Coronary artery (tissue), 2 donors: Measurements from ENCODE around the gene ZNF567.

ENCODE experiments used
- DNase-seq: peaks from one replicate; pipeline ENCODE4 v3.0.0-alpha.2; 2017; ENCODE audit warnings: low spot score
- H3K27ac ChIP-seq, 2 donors: fragments of 200-600 bp; sonication (generic); one replicate each; pipeline ENCODE4 v1.5.1; 2016 to 2019
- H3K4me3 ChIP-seq: fragments of 200-600 bp; sonication (generic); 2 replicates; pipeline ENCODE4 v1.5.1; 2016; ENCODE audit warnings: mild to moderate bottlenecking, moderate library complexity
- TF ChIP-seq, protein P1 (sequence below): fragments of 200-600 bp; sonication (generic); IDR thresholded peaks from one replicate; pipeline ENCODE4 v1.5.1; 2019; ENCODE audit warnings: antibody characterized with exemption

The ZNF567 gene

DNA sequence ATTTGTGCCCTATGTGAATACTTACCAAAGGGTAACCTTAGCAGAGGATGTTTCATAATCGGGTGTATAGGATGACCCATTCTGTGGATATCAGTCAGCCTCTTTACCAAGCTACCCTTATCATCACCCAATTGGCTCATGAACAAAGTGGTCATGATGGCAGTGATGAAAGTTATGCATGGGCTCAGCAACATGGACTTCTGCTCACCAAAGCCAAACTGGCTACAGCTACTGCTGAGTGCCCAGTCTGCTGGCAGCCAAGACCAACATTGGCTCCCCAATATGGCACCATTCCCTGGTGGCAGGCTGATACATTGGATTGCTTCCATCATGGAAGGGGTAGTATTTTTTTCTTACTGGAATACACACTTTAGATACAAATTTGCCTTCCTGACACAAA, 15.0 kb upstream of the ZNF567 start:
- TF ChIP-seq, protein P1, sequence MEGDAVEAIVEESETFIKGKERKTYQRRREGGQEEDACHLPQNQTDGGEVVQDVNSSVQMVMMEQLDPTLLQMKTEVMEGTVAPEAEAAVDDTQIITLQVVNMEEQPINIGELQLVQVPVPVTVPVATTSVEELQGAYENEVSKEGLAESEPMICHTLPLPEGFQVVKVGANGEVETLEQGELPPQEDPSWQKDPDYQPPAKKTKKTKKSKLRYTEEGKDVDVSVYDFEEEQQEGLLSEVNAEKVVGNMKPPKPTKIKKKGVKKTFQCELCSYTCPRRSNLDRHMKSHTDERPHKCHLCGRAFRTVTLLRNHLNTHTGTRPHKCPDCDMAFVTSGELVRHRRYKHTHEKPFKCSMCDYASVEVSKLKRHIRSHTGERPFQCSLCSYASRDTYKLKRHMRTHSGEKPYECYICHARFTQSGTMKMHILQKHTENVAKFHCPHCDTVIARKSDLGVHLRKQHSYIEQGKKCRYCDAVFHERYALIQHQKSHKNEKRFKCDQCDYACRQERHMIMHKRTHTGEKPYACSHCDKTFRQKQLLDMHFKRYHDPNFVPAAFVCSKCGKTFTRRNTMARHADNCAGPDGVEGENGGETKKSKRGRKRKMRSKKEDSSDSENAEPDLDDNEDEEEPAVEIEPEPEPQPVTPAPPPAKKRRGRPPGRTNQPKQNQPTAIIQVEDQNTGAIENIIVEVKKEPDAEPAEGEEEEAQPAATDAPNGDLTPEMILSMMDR: no peak
- Histone ChIP-seq H3K4me3 (no peak overlapping the region), H3K27ac (no peak overlapping the region)
- no peak for DNase-seq

DNA sequence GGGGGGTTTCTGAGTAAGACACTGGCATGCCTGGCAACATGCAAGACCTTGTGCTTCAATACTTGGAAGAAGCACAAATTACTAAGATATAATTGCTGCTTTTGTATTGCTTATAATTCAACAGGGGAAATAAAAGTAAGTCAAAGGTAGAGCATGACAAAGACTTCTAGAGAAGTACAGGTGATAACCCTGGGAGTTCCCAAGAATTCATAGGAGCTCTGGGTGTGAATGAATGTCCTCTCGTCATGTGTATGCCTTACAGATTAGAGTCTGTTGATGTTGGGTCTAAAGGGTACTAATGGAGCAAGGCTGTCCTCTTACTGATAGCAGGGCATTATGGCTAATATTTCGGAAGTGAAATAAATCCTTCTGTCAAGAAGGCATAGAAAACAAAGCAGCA, 13.2 kb upstream of the ZNF567 start:
- H3K27ac ChIP-seq: no peak overlapping the region
- no peak for DNase-seq
- H3K4me3 ChIP-seq: no peak overlapping the region
- TF ChIP-seq, protein P1: no peak

DNA sequence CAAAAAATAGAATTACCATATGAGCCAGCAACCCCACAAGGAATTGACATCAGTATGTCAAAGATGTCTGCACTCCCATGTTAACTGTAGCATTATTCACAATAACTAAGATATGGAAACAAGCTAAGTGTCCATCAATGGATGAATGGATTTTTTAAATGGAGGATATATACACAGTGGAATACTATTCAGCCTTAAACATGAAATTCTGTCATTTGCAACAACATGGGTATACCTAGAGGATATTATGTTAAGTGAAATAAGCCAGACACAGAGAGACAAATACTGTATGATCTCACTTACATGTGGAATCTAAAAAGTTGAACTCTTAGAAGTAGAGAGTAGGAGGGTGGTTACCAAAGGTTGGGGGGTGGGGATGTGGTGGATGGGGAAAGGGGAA, 8.0 kb upstream of the ZNF567 start:
- TF ChIP-seq, protein P1: no peak
- Histone ChIP-seq H3K4me3 (no peak overlapping the region), H3K27ac (no peak overlapping the region)
- no peak for DNase-seq

DNA sequence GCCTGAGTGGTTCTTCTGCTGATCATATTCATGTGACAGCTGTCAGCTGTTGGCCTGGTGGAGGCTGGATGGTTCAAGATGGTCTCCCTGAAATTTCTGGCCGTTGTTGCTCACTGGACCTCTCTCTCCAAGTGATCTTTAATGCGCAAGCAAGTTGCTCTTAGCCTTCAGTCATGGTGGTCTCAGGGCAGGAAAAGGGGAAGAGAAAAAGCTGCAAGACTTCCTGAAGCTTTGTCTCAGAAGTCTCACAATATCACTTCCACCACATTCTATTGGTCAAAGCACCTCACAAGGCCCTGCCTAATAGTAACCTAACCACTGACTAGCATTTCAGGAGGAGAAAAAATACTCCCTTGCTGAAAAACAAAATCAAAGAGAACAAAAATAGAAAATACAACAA, 1.6 kb upstream of the ZNF567 start:
- H3K27ac ChIP-seq: no peak overlapping the region
- H3K4me3 ChIP-seq: no peak overlapping the region
- DNase-seq: no peak
- TF ChIP-seq, protein P1: no peak

DNA sequence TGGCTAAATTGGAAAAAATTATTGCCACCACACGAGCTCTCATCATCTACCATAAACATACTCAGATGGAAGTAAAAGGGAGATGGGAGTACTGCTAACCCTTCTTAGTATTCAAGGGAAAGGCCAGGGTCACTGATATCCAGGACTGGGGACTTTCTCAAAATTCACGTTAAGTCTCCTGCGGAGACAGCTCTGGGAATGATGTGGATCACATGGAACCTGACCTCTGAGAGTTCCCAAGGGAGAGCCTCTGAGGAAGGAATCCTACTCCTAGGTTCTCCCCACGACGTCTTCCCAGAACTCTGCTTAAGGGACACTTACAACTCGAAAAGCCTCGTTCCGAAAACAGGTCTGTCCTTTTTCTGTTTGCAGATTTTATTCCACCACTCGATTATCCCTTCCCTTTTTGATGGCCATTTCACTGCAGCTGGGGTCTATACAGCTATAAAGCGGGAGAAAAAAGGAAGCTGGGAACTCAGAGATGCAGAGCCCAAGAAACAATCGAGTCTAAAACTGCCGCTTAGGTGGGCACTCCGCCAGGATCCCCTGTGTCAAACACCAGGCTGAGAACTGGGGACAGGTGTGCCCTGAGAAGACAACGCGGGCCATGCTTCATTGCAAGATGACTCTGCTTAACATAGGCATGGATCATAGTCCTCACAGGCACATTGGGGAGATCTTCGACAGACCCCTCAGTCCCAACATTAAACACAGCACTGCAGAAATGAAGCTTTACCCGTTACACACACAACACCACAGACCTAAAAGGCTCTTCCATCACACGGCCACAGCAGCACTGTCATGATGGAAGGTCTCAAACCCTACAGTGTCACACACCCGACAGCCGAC, 823 bp upstream of the ZNF567 start:
- TF ChIP-seq, protein P1: no peak
- Histone ChIP-seq H3K4me3 (peak overlapping the region; percentile 88), H3K27ac (peak overlapping the region; percentile 76 to 81)
- DNase-seq: no peak

DNA sequence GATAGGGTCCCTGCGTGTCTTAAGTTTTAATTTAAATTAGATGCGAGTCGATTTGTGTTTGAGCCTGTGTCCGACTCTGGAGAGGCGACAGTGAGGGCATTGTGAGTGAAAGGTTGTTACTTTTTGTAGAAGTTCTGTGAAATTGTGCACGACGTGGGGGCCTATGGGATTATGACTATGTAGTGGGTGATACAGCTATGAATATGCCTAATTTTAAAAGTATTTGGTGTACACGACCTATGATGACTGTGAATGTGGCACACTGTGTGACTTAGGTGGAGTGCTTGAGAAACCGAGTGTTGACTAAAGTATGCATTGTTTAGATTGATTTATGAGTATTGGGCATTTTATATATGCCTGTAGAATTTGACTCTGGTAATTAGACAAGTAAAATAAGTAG, 646 bp downstream of the ZNF567 start:
- no peak for DNase-seq
- peak overlapping the region; percentile 88 for H3K4me3 ChIP-seq
- TF ChIP-seq, protein P1: no peak
- no peak overlapping the region for H3K27ac ChIP-seq

DNA sequence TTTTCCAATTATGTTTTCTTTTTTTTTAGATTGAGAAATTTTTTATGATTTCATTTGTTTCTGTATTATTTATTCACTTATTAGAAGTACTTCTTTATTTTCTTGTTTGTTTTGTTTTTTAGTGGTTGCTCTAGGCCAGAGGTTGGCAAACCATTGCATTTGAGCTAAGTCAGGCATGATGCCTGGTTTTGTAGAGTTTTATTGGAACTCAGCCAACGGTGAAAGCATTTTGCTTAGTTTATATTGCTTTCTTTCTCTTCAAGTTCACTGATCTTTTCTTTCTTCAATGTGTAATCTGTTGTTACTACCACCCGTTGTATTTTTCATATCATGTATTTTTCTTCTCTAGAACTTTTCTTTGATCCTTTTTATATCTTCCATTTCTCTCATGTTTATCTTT, 19.7 kb downstream of the ZNF567 start:
- no peak for DNase-seq
- TF ChIP-seq, protein P1: no peak
- Histone ChIP-seq H3K4me3 (no peak overlapping the region), H3K27ac (no peak overlapping the region)
